ENCODE data around the gene EVI5.

EVI5 gene

DNA sequence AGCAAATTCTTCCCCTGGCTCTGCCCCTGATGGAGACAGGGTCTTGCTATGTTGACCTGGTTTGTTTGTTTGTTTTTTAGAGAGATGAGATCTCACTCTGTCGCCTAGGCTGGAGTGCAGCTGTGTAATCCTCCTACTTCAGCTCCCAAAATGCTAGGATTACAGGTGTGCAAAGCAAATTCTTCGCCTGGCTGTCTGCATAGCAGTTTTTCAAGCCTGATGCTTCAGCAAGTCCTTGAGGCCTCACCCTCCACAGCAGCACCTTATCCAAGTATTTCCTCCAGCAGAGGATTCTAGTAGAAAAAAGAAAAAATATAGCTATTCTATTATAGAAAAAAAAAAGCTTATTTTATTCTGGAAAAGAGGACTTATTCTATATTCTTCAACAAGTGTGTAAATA, 31.8 kb upstream of the EVI5 start:
- no peak overlapping the region for H2AFZ ChIP-seq (ENCODE audit: low read depth, low read length)
- no peaks in the 10 kb centered on the region for H3K27me3 ChIP-seq (ENCODE audit: insufficient read depth, low read length)
- H3K9me3 ChIP-seq (ENCODE audit: low read length): no peaks in the 10 kb centered on the region
- H3K4me3 ChIP-seq (ENCODE audit: low read length): no peak overlapping the region
- H3K36me3 ChIP-seq (ENCODE audit: insufficient read depth, low read length): no peaks in the 10 kb centered on the region
- no peaks in the 10 kb centered on the region for H3K4me1 ChIP-seq (ENCODE audit: insufficient read depth, low read length)

DNA sequence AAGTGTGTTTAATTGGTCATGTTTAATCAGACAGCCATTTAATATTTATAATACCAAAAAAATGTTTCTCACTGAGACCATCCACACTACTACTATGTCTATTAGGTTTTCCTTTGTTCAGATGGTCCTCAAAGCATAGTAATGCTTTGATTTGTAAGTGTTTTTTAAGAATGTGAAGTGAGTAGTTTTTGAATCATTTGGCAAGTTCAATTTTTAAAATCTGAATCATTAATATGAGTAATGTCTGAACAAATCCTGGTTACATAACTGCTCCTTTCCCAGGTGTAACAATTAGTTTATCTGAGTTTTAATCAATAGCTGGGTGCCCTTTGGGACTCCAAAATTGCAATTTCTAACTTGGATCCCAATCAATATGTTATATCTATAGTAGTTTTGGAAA, 23.5 kb upstream of the EVI5 start:
- Histone ChIP-seq H3K4me3 (ENCODE audit: low read length) (no peak overlapping the region), H3K9me3 (ENCODE audit: low read length) (no peaks in the 10 kb centered on the region), H2AFZ (ENCODE audit: low read depth, low read length) (no peak overlapping the region), H3K36me3 (ENCODE audit: insufficient read depth, low read length) (no peaks in the 10 kb centered on the region), H3K4me1 (ENCODE audit: insufficient read depth, low read length) (peaks cover 3% of the 10 kb centered on the region), H3K27me3 (ENCODE audit: insufficient read depth, low read length) (no peaks in the 10 kb centered on the region)

DNA sequence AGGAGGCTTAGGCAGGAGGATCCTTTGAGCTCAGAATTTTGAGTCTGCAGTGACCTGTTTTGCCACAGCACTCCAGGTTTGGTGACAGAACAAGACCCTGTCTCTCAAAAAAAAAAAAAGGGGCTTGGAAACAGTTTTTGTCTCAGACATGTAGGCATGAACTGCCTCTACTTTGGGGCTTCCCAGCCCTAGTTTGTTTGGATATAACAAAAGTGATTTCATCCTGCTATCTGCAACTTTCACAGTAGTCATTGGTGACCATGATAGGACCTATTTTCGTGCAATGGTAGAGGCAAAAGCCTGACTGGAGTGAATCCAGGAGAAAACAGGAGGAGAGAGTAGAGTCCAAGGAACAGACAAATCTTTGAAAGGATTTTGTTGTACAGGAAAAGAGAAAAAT, 20.3 kb upstream of the EVI5 start:
- Histone ChIP-seq H3K36me3 (ENCODE audit: insufficient read depth, low read length) (no peaks in the 10 kb centered on the region), H2AFZ (ENCODE audit: low read depth, low read length) (no peak overlapping the region), H3K4me3 (ENCODE audit: low read length) (no peak overlapping the region), H3K9me3 (ENCODE audit: low read length) (no peaks in the 10 kb centered on the region), H3K27me3 (ENCODE audit: insufficient read depth, low read length) (no peaks in the 10 kb centered on the region), H3K4me1 (ENCODE audit: insufficient read depth, low read length) (peaks cover 3% of the 10 kb centered on the region)

DNA sequence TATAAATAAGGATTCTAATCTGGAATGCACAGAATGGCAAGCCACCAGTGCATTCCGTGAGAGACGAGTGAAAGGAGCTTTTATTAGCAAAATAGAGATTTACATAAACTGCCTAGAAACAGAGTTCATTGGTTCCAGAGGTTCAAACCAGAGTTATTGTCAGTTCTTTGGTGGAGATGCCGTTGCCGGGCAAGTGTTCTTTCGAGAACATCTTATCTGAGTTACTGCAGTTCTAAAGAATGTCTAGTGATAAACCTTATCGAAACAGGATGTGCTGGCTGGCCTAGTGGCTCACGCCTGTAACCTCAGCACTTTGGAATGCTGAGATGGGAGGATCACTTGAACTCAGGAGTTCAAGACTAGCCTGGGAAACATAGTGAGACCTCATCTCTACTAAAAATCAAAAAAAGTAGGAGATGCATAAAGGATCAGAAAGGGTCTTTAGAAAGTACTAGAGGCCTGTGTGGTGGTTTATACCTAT, 19.9 kb upstream of the EVI5 start:
- Histone ChIP-seq H3K4me1 (ENCODE audit: insufficient read depth, low read length) (peaks cover 3% of the 10 kb centered on the region), H3K36me3 (ENCODE audit: insufficient read depth, low read length) (no peaks in the 10 kb centered on the region), H3K9me3 (ENCODE audit: low read length) (no peaks in the 10 kb centered on the region), H3K27me3 (ENCODE audit: insufficient read depth, low read length) (no peaks in the 10 kb centered on the region), H2AFZ (ENCODE audit: low read depth, low read length) (no peak overlapping the region), H3K4me3 (ENCODE audit: low read length) (no peak overlapping the region)

DNA sequence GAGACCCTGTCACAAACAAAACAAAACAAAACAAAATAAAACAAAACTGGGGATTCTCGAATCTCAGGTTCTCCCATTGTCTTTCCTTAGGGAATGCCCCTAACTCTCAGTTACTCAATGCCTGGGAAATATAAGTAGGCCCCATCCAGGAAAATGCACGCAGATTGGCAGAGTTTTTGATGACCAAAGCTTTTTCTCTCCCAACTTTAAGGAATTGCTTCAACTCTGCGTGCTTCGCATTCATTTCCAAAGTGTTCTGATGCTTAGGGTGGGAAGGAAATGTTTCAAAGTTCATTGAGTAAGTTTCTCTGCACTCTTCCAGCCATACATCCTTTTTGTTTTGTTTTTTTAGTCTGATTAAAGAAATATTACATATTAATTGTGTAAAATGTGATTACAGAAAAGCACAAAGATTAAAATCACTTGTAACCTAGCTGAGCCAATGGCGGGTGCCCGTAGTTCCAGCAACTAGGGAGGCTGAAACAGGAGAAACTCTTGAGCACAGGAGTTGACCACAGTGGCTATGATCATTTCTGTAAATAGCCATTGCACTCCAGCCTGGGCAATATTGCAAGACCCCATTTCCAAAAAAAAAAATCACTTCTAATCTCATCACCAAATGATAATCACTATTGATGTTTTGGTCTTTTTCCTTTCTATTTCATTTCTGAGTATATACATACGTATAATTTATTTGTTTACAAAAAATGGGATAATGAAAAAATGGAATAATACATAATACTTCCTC, 18.4 kb upstream of the EVI5 start:
- Histone ChIP-seq H3K36me3 (ENCODE audit: insufficient read depth, low read length) (no peaks in the 10 kb centered on the region), H3K9me3 (ENCODE audit: low read length) (no peaks in the 10 kb centered on the region), H3K4me1 (ENCODE audit: insufficient read depth, low read length) (peaks cover 3% of the 10 kb centered on the region), H3K27me3 (ENCODE audit: insufficient read depth, low read length) (no peaks in the 10 kb centered on the region), H2AFZ (ENCODE audit: low read depth, low read length) (no peak overlapping the region), H3K4me3 (ENCODE audit: low read length) (no peak overlapping the region)

DNA sequence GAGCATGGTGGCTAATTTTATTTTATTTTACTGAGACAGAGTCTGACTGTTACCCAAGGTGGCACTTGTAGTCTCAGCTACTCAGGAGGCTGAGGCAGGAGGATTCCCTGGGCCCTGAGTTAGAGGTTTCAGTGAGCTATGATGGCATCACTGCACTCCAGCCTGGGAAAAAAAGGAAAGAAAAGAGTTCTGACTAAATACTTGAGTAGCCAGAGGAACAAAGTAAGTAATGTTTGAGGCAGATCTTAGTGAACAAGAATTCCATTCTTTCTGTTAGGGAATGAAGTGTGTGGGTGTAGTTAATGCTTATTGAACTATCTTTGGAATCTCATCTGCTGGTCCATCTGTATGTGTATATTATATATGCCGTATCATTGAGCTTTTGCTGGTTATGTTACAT, 13.1 kb upstream of the EVI5 start:
- H3K9me3 ChIP-seq (ENCODE audit: low read length): no peaks in the 10 kb centered on the region
- H3K4me1 ChIP-seq (ENCODE audit: insufficient read depth, low read length): no peaks in the 10 kb centered on the region
- no peaks in the 10 kb centered on the region for H3K27me3 ChIP-seq (ENCODE audit: insufficient read depth, low read length)
- H2AFZ ChIP-seq (ENCODE audit: low read depth, low read length): no peak overlapping the region
- no peaks in the 10 kb centered on the region for H3K36me3 ChIP-seq (ENCODE audit: insufficient read depth, low read length)
- H3K4me3 ChIP-seq (ENCODE audit: low read length): no peak overlapping the region

DNA sequence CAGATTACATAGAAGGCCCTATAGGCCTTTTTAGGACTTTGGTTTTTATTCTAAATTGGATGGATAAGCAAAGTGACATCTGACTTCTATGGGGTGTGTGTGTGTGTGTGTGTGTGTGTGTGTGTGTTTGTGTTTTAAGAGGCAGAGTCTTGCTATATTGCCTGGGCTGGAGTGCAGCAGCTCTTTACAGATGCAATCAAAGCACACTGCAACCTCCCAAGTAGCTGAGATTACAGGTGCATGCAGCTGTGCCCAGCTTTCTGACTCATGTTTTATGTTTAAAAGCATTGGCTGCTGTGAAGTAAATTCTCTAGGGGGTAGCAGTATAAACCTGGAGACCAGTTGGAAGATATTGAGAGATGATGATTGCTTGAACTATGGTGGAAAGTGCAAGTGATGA, 12.4 kb upstream of the EVI5 start:
- Histone ChIP-seq H3K4me3 (ENCODE audit: low read length) (no peak overlapping the region), H2AFZ (ENCODE audit: low read depth, low read length) (no peak overlapping the region), H3K27me3 (ENCODE audit: insufficient read depth, low read length) (no peaks in the 10 kb centered on the region), H3K36me3 (ENCODE audit: insufficient read depth, low read length) (no peaks in the 10 kb centered on the region), H3K4me1 (ENCODE audit: insufficient read depth, low read length) (peaks cover 3% of the 10 kb centered on the region), H3K9me3 (ENCODE audit: low read length) (no peaks in the 10 kb centered on the region)

DNA sequence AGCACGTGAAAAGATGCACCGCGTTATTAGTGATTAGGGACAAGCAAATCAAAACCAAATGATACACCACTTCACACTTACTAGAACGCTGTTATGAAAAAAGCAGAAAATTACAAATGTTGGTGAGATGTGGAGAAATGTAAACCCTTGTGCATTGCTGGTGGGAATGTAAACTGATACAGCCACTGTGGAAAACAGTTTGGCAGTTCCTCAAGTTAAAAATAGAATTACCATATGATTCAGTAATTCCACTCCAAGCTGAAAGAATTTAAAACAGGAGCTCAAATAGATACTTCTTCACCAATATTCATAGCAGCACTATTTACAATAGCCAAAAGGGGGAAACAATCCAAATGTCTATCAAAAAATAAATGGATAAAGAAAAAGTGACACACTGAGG, 10.3 kb upstream of the EVI5 start:
- no peaks in the 10 kb centered on the region for H3K9me3 ChIP-seq (ENCODE audit: low read length)
- no peaks in the 10 kb centered on the region for H3K36me3 ChIP-seq (ENCODE audit: insufficient read depth, low read length)
- no peaks in the 10 kb centered on the region for H3K27me3 ChIP-seq (ENCODE audit: insufficient read depth, low read length)
- H2AFZ ChIP-seq (ENCODE audit: low read depth, low read length): no peak overlapping the region
- no peak overlapping the region for H3K4me3 ChIP-seq (ENCODE audit: low read length)
- H3K4me1 ChIP-seq (ENCODE audit: insufficient read depth, low read length): peaks cover 12% of the 10 kb centered on the region

DNA sequence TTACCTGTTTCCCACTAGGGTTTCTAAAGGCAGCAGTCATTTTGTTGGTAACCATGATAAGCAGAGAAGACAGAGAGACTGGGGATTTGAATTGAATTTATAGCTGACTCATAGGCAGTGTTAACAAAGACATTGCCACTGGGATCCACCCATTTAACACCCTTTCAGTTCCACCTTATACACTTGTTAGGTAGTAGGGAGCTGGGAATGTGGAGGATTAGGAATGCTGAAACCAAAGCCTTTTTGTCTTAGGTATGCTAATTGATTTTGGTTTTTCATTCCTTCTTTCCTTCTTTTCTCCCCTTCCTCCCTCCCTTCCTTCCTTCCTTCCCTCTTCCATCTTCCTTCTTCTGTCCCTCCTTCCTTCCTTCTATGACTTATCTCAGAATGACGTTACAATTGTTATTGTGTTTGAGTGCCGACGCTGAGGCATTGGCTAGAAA, 7.5 kb upstream of the EVI5 start:
- Histone ChIP-seq H3K9me3 (ENCODE audit: low read length) (no peaks in the 10 kb centered on the region), H3K36me3 (ENCODE audit: insufficient read depth, low read length) (no peaks in the 10 kb centered on the region), H2AFZ (ENCODE audit: low read depth, low read length) (no peak overlapping the region), H3K27me3 (ENCODE audit: insufficient read depth, low read length) (no peaks in the 10 kb centered on the region), H3K4me3 (ENCODE audit: low read length) (no peak overlapping the region), H3K4me1 (ENCODE audit: insufficient read depth, low read length) (peaks cover 12% of the 10 kb centered on the region)

DNA sequence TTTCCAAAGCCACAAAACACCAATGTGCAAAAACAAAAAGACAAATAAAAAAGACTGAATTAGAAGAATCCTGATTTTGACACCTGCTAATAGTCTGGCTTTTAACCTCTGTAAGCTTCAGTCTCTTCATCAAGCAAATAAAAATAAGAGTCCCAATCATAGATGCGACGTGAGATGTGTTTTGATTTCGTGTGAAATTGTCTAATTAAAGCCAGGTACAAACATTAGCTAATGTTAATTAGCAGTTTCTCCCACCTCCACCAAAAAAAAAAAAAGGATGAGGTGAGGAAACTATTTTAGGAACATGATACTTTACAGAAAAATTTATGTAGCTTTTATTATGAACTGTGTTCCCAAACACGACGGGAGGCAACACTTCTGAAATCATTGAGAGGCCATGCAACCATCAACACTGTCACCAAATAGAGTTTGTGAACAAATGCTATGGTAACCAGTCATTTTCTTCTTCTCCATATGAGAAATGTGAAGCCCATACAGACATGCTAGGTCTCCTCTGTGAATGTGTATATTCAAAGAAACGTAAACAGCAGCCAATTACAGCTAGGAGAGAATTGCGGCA, 6.7 kb upstream of the EVI5 start:
- H3K9me3 ChIP-seq (ENCODE audit: low read length): no peaks in the 10 kb centered on the region
- H3K4me1 ChIP-seq (ENCODE audit: insufficient read depth, low read length): peaks cover 12% of the 10 kb centered on the region
- no peaks in the 10 kb centered on the region for H3K36me3 ChIP-seq (ENCODE audit: insufficient read depth, low read length)
- no peak overlapping the region for H3K4me3 ChIP-seq (ENCODE audit: low read length)
- no peaks in the 10 kb centered on the region for H3K27me3 ChIP-seq (ENCODE audit: insufficient read depth, low read length)
- no peak overlapping the region for H2AFZ ChIP-seq (ENCODE audit: low read depth, low read length)

DNA sequence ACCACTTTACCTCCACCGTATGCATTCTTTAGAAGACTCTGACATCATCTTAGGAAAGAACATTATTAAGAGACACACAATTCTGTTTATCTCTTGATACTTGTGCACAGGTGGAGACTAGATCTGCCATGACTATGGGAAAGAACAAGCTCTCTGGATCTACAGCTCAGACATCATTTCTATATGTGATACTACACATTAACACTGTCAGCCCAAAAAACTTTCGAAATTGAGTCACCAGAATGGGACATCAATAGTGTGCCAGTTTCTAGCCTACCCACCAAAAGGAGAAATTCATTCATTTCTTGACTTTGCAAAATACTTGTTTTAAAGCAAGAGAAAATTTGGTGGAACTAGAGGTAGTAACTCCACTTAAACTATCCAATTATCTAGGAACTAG, 6.0 kb upstream of the EVI5 start:
- no peaks in the 10 kb centered on the region for H3K36me3 ChIP-seq (ENCODE audit: insufficient read depth, low read length)
- H3K4me1 ChIP-seq (ENCODE audit: insufficient read depth, low read length): peaks cover 12% of the 10 kb centered on the region
- H3K4me3 ChIP-seq (ENCODE audit: low read length): no peak overlapping the region
- H2AFZ ChIP-seq (ENCODE audit: low read depth, low read length): no peak overlapping the region
- H3K27me3 ChIP-seq (ENCODE audit: insufficient read depth, low read length): no peaks in the 10 kb centered on the region
- no peaks in the 10 kb centered on the region for H3K9me3 ChIP-seq (ENCODE audit: low read length)

DNA sequence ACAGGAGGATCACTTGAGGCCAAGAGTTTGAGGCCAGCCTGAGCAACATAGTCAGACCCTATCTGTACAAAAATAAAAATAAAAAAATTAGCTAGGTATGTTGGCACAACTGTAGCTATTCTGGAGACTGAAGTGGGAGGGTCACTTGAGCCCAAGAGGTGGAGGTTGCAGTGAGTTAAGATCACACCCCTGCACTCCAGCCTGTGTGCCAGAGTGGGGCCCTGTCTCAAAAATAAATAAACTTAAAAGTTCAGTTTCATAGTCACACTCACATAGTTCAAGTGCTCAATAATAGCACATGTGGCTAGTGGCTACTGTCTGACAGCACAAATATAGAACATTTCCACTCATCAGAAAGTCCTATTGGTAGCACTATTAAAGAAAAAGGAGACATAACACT, 5.2 kb upstream of the EVI5 start:
- no peaks in the 10 kb centered on the region for H3K27me3 ChIP-seq (ENCODE audit: insufficient read depth, low read length)
- H3K4me1 ChIP-seq (ENCODE audit: insufficient read depth, low read length): peaks cover 12% of the 10 kb centered on the region
- no peaks in the 10 kb centered on the region for H3K36me3 ChIP-seq (ENCODE audit: insufficient read depth, low read length)
- H3K4me3 ChIP-seq (ENCODE audit: low read length): no peak overlapping the region
- H3K9me3 ChIP-seq (ENCODE audit: low read length): no peaks in the 10 kb centered on the region
- H2AFZ ChIP-seq (ENCODE audit: low read depth, low read length): no peak overlapping the region

DNA sequence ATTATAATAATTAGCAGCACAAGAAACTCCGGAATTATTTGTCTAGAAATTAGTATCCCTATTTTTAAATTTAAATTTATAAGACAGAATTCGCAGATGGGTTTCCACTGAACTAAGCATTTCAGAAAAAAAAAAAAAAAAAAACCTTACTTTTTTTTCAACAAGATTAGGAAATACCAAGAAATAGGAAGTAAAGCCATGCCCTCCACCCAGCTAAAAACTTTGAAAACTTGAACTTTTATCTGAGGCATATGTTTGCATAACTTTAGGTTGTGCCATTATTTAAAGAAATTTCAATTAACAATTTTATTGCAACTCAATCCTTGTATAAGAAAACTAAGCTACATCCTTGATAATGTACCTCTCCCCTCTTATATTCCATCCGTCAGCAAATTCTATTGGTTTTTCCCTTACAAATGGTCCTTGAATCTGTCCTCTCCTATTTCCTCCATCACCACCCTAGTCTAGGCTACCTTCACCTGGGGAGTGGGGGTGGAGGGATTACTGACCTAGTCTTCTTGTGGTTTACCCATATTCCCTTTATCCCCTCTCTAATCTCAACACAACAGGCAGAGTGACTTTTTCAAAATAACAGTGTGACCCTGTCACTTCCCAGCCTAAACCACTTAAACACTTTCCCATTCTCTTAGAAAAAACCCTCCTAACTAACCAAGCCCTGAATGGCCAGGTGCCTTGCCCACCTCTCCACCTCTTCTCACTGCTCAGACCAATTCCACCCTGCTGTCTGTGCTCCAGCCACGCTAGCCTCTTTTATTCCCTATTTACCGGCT, 1.4 kb upstream of the EVI5 start:
- no peak overlapping the region for H3K4me3 ChIP-seq (ENCODE audit: low read length)
- H3K27me3 ChIP-seq (ENCODE audit: insufficient read depth, low read length): no peaks in the 10 kb centered on the region
- no peak overlapping the region for H2AFZ ChIP-seq (ENCODE audit: low read depth, low read length)
- peaks cover 4% of the 10 kb centered on the region for H3K4me1 ChIP-seq (ENCODE audit: insufficient read depth, low read length)
- no peaks in the 10 kb centered on the region for H3K36me3 ChIP-seq (ENCODE audit: insufficient read depth, low read length)
- H3K9me3 ChIP-seq (ENCODE audit: low read length): no peaks in the 10 kb centered on the region
